ENCODE data around the gene IL17RE.

GRCh38 chr3:9957214-9957613 lies 54.6 kb downstream of the IL17RE start:
- TF ChIP-seq CTCF (optimal IDR thresholded peaks at IDR 0.05 in 1 of 3, IDR thresholded peaks at IDR 0.05 in 1 of 3, conservative IDR thresholded peaks at IDR 0.05 in 1 of 3; ENCODE audit: extremely low read depth in 1 of 3, insufficient read depth in 2 of 3, low read length in 3 of 3) (no peak), EZH2 (IDR thresholded peaks at IDR 0.05; ENCODE audit: low read length) (no peak)

Data from keratinocyte (primary cell).